Measurements from ENCODE around the gene GALNS. TPM values are rescaled to one million over a fixed set of nuclear protein-coding genes. Genes with fewer than 3 reads are reported as not detected.

GALNS gene
- total RNA-seq, 1 experiment from 2014 or later = 29.5 TPM

DNA sequence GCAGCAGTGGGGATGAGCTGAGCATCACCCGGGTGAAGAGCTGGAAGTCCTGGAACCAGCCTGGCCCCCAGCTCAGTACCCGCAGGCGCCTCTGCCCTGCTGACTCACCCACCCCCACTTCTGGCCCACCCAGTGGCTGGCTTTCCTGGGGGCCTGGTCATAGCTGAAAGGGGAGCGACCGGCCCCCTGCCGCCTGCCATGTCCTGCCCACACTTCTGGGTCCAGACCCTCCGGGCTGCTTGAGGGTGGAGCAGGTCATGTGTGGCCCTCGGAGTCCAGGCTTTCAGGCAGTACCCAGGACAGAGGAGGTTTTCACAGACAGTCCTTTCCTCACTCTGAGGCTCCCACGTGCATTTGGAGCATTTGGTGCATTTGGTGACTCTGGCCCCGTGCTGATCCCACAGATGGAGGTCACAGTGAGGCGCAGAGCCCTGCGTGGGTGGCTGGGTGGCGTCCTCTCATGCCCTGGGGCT is 64.6 kb downstream of the GALNS start:
- Mint-ChIP-seq H3K27me3 (ENCODE audit: low read depth) (no peaks in the 10 kb centered on the region), H3K4me3 (no peak overlapping the region), H3K36me3 (no peaks in the 10 kb centered on the region), H3K4me1 (peaks cover 20% of the 10 kb centered on the region), H3K9me3 (no peaks in the 10 kb centered on the region), H3K27ac (no peak overlapping the region)
- DNase-seq (ENCODE audit: low spot score) (no peak), ATAC-seq (no peak)
- ChIA-PET POLR2A (interaction anchor here (1.6 kb wide), 1 partner anchor 10 kb away, joined by 5 read pairs; no protein-coding TSS in a partner anchor), CTCF (interaction anchor here (0.9 to 1.9 kb wide), 4 partner anchors 8 to 401 kb away, joined by 3 to 9 read pairs (median 4); no protein-coding TSS in a partner anchor)
- no peak for TF ChIP-seq NFYB (CRISPR knock-in tag; conservative IDR thresholded peaks at IDR 0.05; ENCODE audit: low read depth)
- TF ChIP-seq E2F1 (CRISPR knock-in tag; IDR thresholded peaks at IDR 0.05) = no peak
- no peak for TF ChIP-seq CREM (CRISPR knock-in tag; IDR thresholded peaks at IDR 0.05)
- TF ChIP-seq, protein P1, sequence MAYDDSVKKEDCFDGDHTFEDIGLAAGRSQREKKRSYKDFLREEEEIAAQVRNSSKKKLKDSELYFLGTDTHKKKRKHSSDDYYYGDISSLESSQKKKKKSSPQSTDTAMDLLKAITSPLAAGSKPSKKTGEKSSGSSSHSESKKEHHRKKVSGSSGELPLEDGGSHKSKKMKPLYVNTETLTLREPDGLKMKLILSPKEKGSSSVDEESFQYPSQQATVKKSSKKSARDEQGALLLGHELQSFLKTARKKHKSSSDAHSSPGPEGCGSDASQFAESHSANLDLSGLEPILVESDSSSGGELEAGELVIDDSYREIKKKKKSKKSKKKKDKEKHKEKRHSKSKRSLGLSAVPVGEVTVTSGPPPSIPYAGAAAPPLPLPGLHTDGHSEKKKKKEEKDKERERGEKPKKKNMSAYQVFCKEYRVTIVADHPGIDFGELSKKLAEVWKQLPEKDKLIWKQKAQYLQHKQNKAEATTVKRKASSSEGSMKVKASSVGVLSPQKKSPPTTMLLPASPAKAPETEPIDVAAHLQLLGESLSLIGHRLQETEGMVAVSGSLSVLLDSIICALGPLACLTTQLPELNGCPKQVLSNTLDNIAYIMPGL (CRISPR knock-in tag; IDR thresholded peaks at IDR 0.05) = no peak
- no peak for TF ChIP-seq ESRRA (CRISPR knock-in tag; IDR thresholded peaks at IDR 0.05; ENCODE audit: borderline replicate concordance)
- no peak for TF ChIP-seq ZNF317 (CRISPR knock-in tag; IDR thresholded peaks at IDR 0.05; ENCODE audit: borderline replicate concordance, low read depth)
- TF ChIP-seq RORB (CRISPR knock-in tag; IDR thresholded peaks at IDR 0.05) = no peak
- no peak for TF ChIP-seq TP53 (CRISPR knock-in tag; IDR thresholded peaks at IDR 0.05)
- no peak for TF ChIP-seq AFF4 (CRISPR knock-in tag; IDR thresholded peaks at IDR 0.05; ENCODE audit: borderline replicate concordance)
- TF ChIP-seq ZNF423 (CRISPR knock-in tag; IDR thresholded peaks at IDR 0.05) = no peak
- no peak for TF ChIP-seq GABPB1 (CRISPR knock-in tag; IDR thresholded peaks at IDR 0.05)
- no peak for TF ChIP-seq ZNF219 (CRISPR knock-in tag; IDR thresholded peaks at IDR 0.05; ENCODE audit: borderline replicate concordance)
- no peak for TF ChIP-seq NFE2L1 (CRISPR knock-in tag; IDR thresholded peaks at IDR 0.05)
- no peak for TF ChIP-seq MXD4 (CRISPR knock-in tag; IDR thresholded peaks at IDR 0.05; ENCODE audit: borderline replicate concordance)
- no peak for TF ChIP-seq E2F4 (CRISPR knock-in tag; IDR thresholded peaks at IDR 0.05; ENCODE audit: borderline replicate concordance, low read depth)
- TF ChIP-seq, protein P2, sequence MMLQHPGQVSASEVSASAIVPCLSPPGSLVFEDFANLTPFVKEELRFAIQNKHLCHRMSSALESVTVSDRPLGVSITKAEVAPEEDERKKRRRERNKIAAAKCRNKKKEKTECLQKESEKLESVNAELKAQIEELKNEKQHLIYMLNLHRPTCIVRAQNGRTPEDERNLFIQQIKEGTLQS (CRISPR knock-in tag; conservative IDR thresholded peaks at IDR 0.05) = no peak
- no peak for TF ChIP-seq FOXP4 (CRISPR knock-in tag; IDR thresholded peaks at IDR 0.05)
